Central memory CD8-positive, alpha-beta T cell (primary cell): Measurements from ENCODE around the gene TLR9.

ENCODE experiments used
- ATAC-seq: fragments of 150-1000 bp; cut with Tn5 transposase; replicated peaks from 2 replicates; pipeline ENCODE4 v1.10.0; 2022; ENCODE audit warnings: mild to moderate bottlenecking, moderate FRiP score, moderate number of reproducible peaks; ENCODE audit not compliant: poor library complexity, severe bottlenecking; ENCODE audit errors: extremely low read depth
- DNase-seq, 2 donors: peaks; one replicate each; pipeline ENCODE4 v3.0.0; 2021; ENCODE audit warnings: low spot score in 2 of 2
- H3K27ac Mint-ChIP-seq: one replicate; pipeline ENCODE4 v1.8.0; 2022; ENCODE audit warnings: low read depth, mild to moderate bottlenecking, moderate library complexity, mixed read lengths
- H3K27me3 Mint-ChIP-seq: one replicate; pipeline ENCODE4 v1.8.0; 2022; ENCODE audit warnings: mixed read lengths
- H3K36me3 Mint-ChIP-seq: one replicate; pipeline ENCODE4 v1.8.0; 2022; ENCODE audit warnings: mild to moderate bottlenecking, moderate library complexity, mixed read lengths; ENCODE audit not compliant: insufficient read depth
- H3K4me1 Mint-ChIP-seq: one replicate; pipeline ENCODE4 v1.8.0; 2022; ENCODE audit warnings: mixed read lengths
- H3K4me3 Mint-ChIP-seq: one replicate; pipeline ENCODE4 v1.8.0; 2022; ENCODE audit warnings: mild to moderate bottlenecking, moderate library complexity, mixed read lengths
- H3K9me3 Mint-ChIP-seq: one replicate; pipeline ENCODE4 v1.8.0; 2022; ENCODE audit warnings: mixed read lengths

The TLR9 gene

DNA sequence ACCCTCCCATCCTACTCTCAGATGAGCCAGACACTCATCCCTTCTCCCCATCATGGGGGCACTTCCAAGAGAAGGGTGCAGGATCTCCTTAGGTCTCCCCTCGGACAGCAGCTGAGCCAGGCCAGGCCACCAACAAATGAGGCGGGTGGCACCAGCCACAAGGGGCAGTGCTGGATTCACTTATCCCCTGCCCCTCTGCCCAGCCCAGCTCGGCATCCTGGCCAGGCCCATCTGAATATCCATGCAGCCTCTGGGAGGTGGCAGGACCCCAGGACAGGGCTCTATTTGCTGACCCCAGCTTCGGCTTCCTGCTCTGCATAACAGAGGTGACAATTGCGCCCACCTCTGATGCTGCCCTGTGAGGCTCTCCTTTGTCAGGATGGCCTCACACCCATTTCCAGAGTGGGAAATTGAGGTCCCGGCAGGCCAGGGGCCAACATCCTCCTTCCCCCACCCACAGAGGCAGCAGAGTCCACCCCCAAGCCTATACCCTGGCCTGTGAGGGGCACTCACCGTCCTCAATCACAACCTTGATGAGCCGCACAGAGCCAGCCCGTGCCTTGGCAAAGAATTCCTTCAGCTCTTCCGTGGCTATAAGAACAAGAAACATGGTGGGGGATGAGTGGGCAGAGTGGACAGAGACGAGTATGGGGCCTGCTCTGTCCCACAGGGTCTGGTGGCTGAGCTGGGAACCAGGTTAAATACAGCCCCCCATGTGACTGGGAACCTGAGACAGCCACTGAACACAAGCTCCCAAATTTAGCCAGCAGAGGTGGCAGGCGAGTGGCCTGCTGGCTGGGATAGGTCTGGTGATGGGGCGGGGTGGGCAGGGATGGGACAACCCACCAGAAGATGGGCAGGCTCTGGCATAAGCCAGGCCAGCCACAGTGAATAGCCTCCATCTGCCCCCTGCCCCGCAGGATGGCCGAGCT, 9.3 kb upstream of the TLR9 start:
- H3K27ac Mint-ChIP-seq: no peak overlapping the region
- peaks cover 37% of the 10 kb centered on the region for H3K36me3 Mint-ChIP-seq
- no peaks in the 10 kb centered on the region for H3K27me3 Mint-ChIP-seq
- ATAC-seq: no peak
- no peak overlapping the region for H3K4me3 Mint-ChIP-seq
- DNase-seq: no peak
- no peaks in the 10 kb centered on the region for H3K9me3 Mint-ChIP-seq
- H3K4me1 Mint-ChIP-seq: peaks cover 61% of the 10 kb centered on the region

- H3K4me1 Mint-ChIP-seq: peaks cover 54% of the 10 kb centered on the region
- H3K27ac Mint-ChIP-seq: no peak overlapping the region
- ATAC-seq (no peak), DNase-seq (no peak)
- peak overlapping the region; percentile 13 for H3K4me3 Mint-ChIP-seq
- no peaks in the 10 kb centered on the region for H3K9me3 Mint-ChIP-seq
- no peaks in the 10 kb centered on the region for H3K27me3 Mint-ChIP-seq
- peaks cover 40% of the 10 kb centered on the region for H3K36me3 Mint-ChIP-seq
These were observed 8.5 kb upstream of the TLR9 start for GRCh38 chr3:52233968-52234367.

DNA sequence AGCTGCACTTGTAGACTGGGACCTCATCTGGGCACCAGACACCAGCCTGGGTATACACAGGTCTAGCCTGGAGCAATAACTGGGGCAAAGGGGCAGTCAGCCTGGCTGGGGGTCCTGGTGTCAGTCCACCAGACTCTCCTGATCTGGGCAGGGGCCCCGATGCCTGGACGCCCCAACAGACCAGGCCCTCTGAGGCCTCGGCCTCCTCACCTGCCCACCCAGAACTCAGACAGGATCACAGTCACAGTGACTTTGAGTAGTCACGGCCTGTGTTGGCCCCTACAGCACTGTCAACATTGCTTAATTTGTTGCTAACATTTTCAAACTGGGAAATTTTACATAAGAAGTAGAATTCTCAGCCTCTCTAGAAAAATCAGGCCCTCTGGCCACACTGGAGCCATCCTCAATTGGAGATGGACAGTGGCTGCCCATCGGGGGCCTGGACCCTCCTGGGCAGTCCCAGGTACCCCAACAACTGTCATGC, 7.7 kb upstream of the TLR9 start:
- H3K27me3 Mint-ChIP-seq: no peaks in the 10 kb centered on the region
- no peak for ATAC-seq
- peaks cover 49% of the 10 kb centered on the region for H3K4me1 Mint-ChIP-seq
- H3K9me3 Mint-ChIP-seq: no peaks in the 10 kb centered on the region
- no peak for DNase-seq
- peak overlapping the region; percentile 64 for H3K27ac Mint-ChIP-seq
- H3K36me3 Mint-ChIP-seq: peaks cover 36% of the 10 kb centered on the region
- peak overlapping the region; percentile 13 for H3K4me3 Mint-ChIP-seq

DNA sequence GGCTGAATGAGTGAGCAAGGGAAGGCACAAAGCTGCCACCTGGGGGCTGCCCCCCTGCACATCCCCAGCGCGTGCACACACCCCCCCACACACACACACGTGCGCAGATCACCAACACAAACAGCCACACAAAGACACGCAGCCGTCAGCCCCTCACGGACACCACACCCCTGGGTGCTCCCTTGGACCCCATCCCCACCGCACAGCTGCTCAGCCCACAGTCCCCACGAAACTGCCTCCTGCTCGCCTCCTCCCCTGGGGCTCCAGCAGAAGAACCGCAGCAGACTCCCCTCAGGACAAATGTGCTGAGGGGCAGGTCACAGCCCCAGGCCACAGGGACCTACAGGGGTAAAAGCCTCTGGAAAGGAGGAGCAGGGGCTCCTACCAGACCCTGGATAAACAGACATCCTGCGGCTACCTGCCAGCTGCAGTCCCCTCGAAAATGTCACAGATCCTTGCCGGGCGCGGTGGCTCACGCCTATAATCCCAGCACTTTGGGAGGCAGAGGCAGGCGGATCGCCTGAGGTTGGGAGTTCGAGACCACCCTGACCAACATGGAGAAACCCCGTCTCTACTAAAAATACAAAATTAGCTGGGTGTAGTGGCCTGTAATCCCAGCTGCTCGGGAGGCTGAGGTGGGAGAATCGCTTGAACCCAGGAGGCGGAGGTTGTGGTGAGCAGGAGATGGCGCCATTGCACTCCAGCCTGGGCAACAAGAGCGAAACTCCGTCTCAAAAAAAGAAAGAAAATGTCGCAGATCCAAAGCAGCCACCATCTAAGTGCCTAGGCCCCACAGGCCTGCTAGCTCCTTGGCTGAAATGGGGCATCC, 7.0 kb upstream of the TLR9 start:
- Mint-ChIP-seq H3K4me1 (peaks cover 46% of the 10 kb centered on the region), H3K27ac (peak overlapping the region; percentile 64), H3K36me3 (peaks cover 36% of the 10 kb centered on the region), H3K27me3 (no peaks in the 10 kb centered on the region), H3K9me3 (no peaks in the 10 kb centered on the region), H3K4me3 (peak overlapping the region; percentile 13)
- ATAC-seq (no peak), DNase-seq (no peak)

- peaks cover 37% of the 10 kb centered on the region for H3K36me3 Mint-ChIP-seq
- peak; percentile 82 for ATAC-seq
- H3K4me3 Mint-ChIP-seq: peak overlapping the region; percentile 38
- peaks cover 43% of the 10 kb centered on the region for H3K4me1 Mint-ChIP-seq
- H3K27me3 Mint-ChIP-seq: no peaks in the 10 kb centered on the region
- peak overlapping the region; percentile 64 for H3K27ac Mint-ChIP-seq
- peak; percentile 79 to 91 for DNase-seq
- H3K9me3 Mint-ChIP-seq: no peaks in the 10 kb centered on the region
These were observed 6.2 kb upstream of the TLR9 start for GRCh38 chr3:52231502-52232278.

GRCh38 chr3:52230889-52231499, 5.5 kb upstream of the TLR9 start:
- H3K27ac Mint-ChIP-seq: peak overlapping the region; percentile 64

DNA sequence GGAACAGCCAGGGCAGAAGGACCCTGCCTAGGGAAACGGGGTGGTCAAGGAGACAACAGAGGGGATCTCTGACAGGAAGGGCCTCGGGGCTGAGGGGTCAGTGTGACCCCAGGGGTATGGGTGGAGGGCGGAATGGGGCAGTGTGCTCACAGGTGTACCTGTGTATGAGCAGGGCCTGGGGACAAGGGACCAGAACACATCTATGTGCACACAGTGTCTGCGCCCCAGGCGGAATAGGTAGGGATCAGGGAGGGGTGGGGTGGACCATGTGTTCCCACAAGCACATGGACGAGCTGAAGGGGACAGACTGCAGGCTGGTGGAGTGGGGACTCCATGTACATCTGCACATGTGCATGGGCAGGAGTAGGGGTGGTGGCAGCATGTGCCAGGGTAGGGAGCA, 5.0 kb upstream of the TLR9 start:
- Mint-ChIP-seq H3K36me3 (peaks cover 39% of the 10 kb centered on the region), H3K4me3 (peak overlapping the region; percentile 30), H3K4me1 (peaks cover 43% of the 10 kb centered on the region), H3K9me3 (no peaks in the 10 kb centered on the region), H3K27ac (peak overlapping the region; percentile 64), H3K27me3 (no peaks in the 10 kb centered on the region)
- DNase-seq: no peak
- ATAC-seq: no peak

More at GRCh38 chr3:52230889-52231499, 5.5 kb upstream of the TLR9 start:
- Mint-ChIP-seq H3K27me3 (no peaks in the 10 kb centered on the region), H3K4me3 (no peak overlapping the region), H3K36me3 (peaks cover 37% of the 10 kb centered on the region), H3K9me3 (no peaks in the 10 kb centered on the region), H3K4me1 (peaks cover 43% of the 10 kb centered on the region)
- ATAC-seq: no peak
- no peak for DNase-seq

DNA sequence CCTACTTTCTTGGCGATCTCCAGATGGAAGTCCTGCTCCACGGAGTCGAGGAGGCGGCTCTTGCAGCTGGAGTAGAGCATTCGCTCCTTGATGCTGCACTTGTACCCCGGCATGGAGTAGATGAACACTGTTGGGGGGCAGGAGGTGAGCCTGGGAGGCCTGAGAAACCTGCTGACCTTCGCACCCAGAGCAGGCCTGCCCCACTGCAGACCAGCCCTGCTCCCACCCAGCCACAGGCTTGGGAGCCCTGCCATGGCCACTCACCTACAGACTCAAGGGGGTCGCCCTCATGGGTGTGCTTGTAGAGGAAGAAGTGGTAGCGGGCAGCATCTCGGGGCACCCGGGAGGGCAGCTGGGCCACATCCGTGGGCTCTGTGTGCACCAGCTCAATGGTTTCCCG, 4.2 kb upstream of the TLR9 start:
- no peak for ATAC-seq
- peaks cover 39% of the 10 kb centered on the region for H3K36me3 Mint-ChIP-seq

GRCh38 chr3:52228751-52229291, 3.4 kb upstream of the TLR9 start:
- H3K27ac Mint-ChIP-seq: no peak overlapping the region
- H3K27me3 Mint-ChIP-seq: no peaks in the 10 kb centered on the region
- DNase-seq (no peak), ATAC-seq (no peak)
- peaks cover 34% of the 10 kb centered on the region for H3K36me3 Mint-ChIP-seq
- no peak overlapping the region for H3K4me3 Mint-ChIP-seq
- no peaks in the 10 kb centered on the region for H3K9me3 Mint-ChIP-seq
- H3K4me1 Mint-ChIP-seq: peaks cover 31% of the 10 kb centered on the region

More for the DNA sequence above, 4.2 kb upstream of the TLR9 start:
- Mint-ChIP-seq H3K27ac (no peak overlapping the region), H3K9me3 (no peaks in the 10 kb centered on the region), H3K4me1 (peaks cover 35% of the 10 kb centered on the region), H3K27me3 (no peaks in the 10 kb centered on the region), H3K4me3 (no peak overlapping the region)
- DNase-seq: no peak

DNA sequence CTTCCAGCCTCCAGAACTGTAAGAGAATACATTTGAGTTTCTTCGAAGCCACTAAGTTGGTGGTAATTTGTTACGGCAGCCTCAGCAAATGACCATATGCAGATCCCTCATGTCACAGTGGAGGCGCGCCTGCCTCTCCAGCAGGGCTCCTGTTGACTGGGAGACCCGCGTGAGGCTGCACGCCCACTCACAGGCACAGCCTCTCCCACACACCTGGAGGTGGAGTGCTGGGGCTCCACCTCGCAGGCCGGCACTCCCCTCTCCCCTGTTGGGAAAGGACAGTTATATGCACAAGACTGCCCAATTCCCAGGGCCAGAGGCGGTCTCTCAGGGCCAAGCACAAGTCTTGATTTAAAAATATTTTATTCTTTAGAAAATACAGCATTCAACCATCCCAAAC, 2.8 kb upstream of the TLR9 start:
- Mint-ChIP-seq H3K27ac (no peak overlapping the region), H3K4me1 (peaks cover 37% of the 10 kb centered on the region), H3K27me3 (no peaks in the 10 kb centered on the region), H3K4me3 (no peak overlapping the region), H3K9me3 (no peaks in the 10 kb centered on the region), H3K36me3 (peaks cover 30% of the 10 kb centered on the region)
- no peak for ATAC-seq
- DNase-seq: no peak

DNA sequence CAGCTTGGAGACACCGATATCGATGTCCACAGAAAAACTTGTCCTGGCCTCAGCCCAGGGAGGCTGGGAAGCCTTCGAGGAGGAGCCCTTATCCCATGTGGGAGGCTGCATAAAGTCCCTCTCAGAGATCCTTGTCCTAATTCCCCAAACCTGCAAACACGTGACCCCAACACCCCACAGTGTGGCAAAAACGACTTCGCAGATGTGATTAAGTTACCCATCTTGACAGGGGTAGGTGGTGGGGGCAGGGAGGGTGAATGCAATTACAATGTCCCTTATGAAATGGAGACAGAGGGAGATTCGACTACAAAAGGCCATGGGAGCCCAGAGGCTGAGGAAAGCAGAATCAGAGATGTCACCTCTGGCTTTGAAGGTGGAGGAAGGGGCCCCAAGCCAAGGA, 2.3 kb upstream of the TLR9 start:
- peaks cover 38% of the 10 kb centered on the region for H3K4me1 Mint-ChIP-seq
- no peaks in the 10 kb centered on the region for H3K27me3 Mint-ChIP-seq
- no peaks in the 10 kb centered on the region for H3K9me3 Mint-ChIP-seq
- peaks cover 30% of the 10 kb centered on the region for H3K36me3 Mint-ChIP-seq
- no peak for DNase-seq
- H3K4me3 Mint-ChIP-seq: no peak overlapping the region
- H3K27ac Mint-ChIP-seq: no peak overlapping the region
- ATAC-seq: no peak
